HG03066 (cell line): ENCODE measurements around the gene SAMD3.
"Not testable (repeated sequence)": the region's sequence is repeated elsewhere in the genome, so short reads cannot be mapped to it uniquely, and the experiment has no call there.

Source experiments
- ATAC-seq: cut with Tn5 transposase; IDR thresholded peaks from one replicate; pipeline ENCODE4 v1.9.1; 2021; ENCODE audit warnings: low read depth; ENCODE audit not compliant: unreplicated experiment

Gene SAMD3

DNA sequence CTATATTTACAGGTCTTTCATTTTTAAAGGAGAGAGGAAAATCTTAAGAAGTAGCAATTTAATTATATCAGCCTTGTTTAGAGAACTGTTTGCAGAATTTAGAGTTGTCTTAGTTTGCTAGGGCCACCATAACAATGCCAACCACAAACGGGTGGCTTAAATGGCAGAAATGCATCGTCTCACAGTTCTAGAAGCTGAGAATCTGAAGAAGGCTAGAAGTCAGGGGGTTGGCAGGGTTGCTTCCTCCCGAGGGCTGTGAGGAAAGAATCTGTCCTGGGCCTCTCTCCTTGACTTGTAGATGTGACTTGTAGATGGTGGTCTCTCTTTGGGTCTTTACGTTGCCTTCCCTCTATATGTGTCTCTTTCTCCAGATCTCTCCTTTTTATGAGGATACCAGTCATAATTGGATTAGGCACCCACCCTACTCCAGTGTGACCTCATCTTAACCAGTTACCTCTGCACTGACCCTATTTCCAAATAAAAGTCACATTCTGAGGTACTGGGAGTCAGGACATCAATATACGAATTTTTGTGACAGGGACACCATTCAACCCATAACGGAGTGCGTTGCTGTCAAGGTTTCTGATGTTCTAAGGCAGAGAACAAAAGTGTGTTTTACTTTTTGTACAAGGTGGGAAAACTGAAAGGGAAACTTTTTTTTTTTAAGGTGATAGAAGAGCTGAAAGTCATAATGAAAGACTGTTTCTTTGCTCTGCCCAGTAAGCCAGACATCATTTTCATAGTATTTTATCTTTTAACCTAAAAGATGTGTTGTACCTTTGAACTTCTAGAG lies 84.4 kb downstream of the SAMD3 start:
- peak; percentile 72 for ATAC-seq

DNA sequence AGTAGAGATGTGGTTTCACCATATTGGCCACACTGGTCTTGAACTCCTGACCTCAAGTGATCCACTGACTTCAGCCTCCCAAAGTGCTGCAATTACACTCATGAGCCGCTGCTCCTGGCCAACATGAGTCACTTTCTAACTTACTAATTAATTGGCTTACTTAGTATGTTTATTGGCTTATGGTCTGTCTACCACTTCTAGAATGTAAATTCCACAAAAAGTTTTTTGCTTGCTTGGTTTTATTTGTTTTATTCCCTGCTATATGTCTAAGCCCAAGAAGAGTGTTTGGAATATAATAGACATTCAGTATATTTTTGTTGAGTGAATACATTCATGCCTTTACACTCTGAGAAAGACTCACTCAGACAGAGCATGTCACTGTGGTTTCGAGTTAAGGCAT lies 86.0 kb downstream of the SAMD3 start:
- no peak for ATAC-seq

DNA sequence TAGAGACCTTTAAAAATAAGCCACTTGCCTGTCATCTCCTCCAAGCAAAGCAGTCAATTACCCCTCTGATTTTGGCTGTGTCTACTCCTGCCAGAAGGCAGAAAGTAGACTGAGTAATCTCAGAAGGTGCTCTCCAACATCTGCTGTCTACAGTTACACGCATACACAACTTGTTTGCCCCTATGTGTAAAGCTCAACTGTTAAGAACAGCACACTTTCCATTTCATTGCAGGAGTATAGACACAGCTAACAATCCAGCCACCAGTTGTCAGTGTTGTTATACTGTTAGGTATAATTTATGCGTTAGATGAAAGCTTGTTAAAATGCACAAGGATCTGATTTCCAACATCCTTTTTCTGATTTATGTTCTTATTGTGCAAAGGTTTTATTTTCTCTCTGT lies 88.2 kb downstream of the SAMD3 start:
- no peak for ATAC-seq

DNA sequence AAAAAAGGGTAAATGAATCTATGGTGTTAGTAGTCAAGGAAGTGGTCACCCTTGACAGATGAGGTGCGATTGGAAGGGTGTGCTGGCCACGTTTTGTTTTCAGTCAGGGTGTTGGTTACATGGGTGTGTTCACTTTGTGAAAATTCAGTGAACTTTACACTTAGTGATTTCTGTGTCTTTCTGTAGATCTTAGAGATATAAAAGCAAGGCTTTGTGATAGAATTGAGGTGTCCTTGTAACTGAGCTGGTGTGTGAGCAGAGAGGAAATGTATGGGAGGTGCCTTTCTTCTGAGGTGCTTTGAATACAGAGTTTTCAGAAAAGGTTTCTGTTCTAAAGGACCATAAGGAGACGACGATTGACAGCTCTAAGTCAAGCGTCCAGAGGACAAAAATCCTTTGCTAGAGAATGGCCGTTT lies 90.5 kb downstream of the SAMD3 start:
- ATAC-seq = peak; percentile 67

DNA sequence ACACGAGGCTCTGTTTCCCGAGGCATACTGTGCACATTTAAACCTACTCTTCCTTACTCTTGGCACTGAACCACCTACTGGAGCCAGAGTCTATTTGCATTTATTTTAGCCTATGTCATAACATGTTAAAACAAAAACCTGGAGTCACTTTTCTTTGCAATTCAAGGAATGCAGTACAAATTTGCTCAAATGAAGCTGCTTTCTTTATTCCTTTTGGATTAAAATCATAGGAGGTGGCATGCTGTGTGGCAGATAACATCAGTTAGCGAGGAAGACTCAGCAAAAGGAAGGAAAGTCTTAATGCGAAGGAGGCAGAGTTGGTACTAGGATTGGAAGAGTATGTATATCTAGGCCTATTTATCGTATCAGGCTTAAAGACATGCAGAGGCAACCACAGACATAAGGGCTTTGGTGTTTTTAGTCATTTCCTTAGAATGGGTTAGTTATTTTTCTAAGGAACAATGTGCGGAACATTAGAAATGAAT lies 92.9 kb downstream of the SAMD3 start:
- no peak for ATAC-seq

DNA sequence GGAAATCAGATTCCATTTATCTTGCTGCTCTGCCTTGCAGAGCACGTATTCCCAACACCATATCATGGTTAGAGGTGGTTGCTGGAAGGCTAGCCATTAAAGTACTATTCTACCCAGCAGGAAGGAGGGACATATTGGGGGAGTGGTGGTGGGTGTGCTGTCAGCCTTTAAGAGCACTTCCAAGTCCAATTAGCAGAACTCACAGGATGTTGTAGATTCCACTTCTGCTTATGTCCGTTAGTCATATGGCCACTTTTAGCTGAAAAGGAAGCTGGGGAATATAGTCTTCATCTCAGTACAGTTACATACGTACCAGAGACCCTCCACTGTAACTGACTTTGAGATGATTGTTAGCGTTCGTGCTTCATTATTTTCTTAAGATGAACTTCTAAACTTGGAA lies 94.4 kb downstream of the SAMD3 start:
- ATAC-seq = no peak

DNA sequence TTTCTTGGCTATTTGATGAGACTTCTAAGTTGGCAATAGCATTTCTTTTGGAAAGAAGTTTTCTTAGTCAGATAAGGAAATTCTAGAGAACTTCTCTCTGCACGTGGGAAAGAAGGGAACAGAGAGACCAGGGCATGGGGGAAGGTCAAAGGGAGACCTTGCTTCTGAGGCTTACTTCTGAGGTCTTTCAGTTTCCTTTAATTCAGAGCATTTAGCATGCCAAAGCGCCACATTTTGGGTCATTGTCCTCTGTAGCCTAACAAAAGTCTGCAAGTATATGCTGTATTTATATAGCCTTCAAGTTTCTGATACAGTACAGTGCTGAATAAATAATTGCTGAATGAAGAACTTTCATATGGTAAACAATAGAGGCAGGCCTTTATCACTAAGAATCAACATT lies 95.6 kb downstream of the SAMD3 start:
- ATAC-seq = no peak

DNA sequence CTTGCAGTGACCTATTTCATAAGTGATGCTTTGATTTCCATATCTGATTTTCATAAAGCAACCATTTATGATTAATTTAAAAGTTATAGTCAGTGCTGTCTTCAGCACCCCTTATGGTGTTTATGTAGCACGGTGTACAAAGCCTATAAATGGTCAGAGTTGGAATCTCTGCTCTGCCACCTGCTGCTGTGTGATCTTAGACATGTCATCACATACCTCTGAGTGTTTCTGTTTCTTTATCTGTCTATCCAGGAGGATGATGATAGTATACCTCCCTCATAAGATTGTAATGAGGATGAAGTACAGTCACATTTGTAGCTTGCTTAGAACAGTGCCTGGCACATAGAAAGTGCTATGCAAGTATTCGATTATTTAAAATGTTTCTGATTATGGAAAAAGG lies 100.5 kb downstream of the SAMD3 start:
- no peak for ATAC-seq

DNA sequence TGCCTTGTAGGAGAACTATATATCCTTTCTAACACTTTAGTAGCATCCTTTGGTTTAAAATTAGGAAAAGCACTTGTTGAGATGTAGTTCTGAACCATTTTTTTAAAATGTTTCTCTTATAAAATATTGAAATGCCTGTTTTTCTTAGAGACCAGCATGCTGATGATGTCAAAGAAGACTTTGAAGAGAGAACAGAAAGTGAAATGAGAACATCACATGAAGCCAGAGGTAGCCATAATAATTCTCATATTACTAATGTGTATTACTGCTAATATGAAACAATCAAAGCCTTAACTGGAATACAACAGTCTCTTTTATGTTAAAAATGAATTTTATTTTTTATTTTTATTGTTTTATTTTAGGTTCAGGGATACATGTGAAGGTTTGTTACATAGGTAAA lies 102.0 kb downstream of the SAMD3 start:
- ATAC-seq = no peak

DNA sequence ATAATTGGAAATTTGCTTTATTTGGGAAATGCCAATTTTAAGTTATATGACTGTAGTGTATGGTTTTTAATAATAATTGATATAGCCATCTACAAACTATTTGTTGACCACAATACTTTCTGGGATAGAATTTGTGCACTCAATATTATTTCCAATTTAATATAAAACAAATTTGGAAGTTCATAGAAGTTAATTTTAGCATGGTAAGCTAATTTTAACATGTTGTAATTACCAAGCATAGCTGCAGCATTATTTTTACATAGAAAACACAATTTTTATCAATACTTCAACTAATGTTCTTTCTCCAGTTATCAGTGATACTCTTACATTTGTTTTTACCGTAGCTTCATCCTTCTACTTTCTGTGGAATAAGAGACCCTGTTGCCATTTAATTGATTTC lies 103.5 kb downstream of the SAMD3 start:
- no peak for ATAC-seq

DNA sequence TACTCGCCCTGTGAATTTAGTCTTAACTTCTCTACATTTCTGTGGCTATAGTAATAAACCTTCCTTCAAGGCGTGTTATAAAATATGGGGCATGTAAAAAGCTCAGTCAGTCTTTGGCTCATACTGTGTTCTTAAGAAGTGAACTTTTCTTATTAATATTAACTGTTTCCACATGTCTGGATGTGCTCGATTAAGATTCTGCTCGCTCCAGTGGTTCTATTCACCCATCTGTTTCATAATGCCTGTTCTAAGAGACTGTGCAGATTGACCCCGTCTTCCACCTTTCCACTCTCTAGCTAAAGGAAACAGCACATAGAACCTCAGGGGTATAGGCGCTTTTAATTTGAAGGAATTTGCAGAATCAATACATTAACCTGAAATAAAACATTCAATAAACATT lies 104.5 kb downstream of the SAMD3 start:
- no peak for ATAC-seq

DNA sequence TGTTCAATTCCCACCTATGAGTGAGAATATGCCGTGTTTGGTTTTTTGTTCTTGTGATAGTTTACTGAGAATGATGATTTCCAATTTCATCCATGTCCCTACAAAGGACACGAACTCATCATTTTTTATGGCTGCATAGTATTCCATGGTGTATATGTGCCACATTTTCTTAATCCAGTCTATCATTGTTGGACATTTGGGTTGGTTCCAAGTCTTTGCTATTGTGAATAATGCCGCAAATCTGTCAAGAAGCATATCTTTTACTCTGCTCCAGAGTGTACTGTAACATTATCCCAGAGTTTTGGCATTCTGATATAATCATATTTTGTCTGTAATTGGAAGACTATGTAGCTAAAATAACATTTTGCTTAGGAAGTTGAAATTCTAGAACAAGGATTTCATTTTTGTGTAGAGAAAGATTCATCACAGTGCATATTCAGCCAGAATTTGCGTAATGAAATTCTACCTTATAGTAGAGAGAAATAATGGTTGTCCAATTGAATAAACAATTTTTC lies 105.5 kb downstream of the SAMD3 start:
- not testable (repeated sequence) for ATAC-seq

DNA sequence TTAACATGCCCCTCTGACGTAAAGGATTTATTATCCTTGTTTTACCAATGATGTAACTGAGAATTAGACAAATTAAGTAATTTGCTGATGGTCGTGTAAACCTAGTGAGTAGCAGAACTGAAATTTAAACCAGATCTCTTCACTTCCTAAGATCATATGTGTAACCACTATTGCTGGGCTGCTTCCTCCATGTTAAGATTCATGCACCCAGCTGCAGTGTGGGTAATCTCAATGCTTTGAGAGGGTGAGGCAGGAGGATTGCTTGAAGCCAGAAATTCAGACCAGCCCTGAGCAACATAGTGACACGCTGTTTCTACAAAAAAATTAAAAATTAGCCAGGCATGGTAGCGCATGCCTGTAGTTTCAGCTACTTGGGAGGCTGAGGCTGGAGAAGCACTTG lies 106.5 kb downstream of the SAMD3 start:
- ATAC-seq = peak; percentile 33

DNA sequence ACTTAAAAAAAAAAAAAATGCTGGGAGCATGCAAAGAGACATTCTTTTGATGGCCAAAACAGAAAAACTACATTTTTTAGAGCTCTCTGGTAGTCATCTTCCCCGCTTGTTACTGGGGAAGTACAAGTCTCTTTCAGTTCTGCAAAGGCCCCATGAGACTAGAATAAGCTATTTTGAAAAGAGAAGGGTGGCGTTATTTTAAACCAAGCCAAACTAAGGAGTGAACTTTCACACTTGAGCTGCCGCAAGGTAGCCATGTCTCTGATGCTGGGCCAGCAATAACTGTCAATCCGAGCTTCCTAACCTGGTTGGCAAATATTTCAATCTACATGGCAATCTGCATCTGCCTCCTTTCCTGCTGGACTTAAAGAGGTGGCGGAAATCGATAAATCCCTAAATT lies 107.7 kb downstream of the SAMD3 start:
- ATAC-seq = peak; percentile 87

DNA sequence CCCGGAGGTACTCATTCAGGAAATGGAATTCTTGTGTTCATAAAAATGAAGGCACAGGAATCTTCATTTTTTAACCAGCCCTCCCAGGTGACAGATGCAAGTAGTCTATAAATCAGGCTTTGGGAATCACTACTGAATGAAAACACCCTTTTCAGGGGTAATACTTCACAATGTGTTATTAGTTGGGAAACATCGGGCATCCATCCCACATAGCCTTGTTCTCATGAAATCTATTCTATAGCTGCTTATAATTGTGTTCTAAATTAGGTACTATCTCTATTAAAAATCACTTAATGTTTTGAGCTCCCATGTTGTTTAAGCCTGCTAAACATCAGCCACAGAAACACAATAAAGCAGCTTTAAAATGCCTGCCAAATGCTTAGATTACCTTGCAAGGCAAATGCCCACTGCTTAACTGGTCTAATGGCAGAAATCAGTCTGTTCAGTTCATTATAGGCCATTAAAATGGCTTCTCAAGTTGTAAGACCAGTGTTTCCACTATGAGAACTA lies 109.5 kb downstream of the SAMD3 start:
- no peak for ATAC-seq

DNA sequence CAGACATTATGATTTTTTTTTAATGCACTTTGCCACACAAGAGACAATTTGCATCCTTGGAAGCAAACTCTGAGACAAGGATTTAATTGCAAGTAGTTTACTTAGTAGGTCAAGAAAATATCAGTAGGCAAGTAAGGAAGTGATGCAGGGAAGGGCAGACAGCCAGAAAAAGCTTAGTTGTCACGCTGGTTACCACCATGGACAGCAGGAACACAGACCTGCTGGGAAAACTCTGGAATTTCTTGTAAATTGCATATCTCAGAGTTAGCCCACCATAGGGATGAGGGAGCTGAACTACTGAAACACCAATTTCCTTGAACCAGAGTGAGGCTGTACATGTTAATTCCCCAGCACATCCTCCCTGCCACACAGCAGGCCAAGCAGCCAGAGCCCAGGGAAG lies 111.7 kb downstream of the SAMD3 start:
- ATAC-seq = no peak

DNA sequence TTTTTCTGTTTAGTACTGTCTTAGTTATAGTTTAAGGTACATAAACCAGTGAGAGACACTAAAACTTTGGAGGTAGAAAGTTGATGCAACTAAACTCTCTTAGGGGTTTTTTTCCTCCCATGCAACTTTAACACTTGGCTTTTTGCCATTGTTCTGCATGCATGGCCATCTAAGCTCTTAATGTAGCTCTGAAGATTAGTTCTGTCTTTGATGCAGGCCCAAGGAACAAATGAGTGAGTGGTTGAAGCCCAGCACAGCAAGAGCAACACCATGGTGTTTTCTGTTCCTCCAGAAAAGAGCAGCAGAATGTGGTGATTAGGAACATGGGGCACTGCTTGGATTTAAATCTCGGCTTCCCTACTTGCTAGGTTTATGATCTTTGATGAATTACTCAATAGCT lies 115.0 kb downstream of the SAMD3 start:
- ATAC-seq = no peak

DNA sequence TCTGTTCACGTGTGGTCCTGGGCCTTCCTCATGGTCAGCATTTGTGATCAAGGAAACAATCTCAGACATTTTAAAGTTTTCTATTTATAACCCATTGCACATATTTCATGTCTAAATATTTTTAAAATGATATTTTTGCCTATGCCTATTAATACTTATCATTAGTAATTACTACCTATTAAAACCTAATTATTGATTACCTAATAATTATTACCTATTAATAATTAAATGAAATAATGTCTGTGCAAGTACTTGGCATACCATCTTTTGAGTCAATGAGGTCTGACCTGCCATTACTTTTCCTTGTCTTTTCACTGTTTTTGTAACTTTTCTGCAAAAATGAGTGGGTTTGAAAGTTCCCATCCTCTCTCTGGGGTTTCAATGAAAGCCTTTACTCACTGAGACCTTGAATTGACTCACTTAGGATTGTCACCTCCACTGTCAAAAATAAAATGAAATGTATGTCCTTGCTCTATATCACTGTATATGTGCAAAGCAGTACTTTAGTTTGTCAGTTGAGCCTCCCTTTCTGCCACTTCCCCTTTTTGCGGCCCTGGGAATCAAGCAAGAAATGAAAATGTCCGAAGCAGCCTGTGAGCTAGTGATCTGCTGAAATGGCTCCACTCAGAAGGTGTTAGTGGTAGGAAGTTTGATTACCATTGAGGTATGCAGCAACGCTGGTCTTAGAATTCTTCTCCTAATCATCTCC lies 116.6 kb downstream of the SAMD3 start:
- ATAC-seq = peak; percentile 90

DNA sequence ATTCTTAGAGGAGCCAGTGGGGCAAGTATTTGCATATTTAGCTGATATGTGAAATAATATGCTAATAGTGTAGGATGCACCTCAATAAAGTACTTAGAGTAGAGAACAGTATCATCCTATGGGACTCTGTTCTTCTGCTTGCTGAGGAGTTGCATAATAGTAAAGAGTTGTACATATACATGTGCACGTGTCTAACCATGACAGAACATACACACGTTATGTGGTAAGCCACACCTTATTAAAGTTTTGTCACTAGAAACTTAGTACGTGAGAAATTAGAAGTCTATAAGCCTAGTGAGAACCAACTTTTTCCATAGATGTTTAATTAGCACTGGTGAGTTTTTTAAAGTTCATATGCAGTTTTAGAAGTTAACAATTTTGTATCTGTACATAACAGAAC lies 123.6 kb downstream of the SAMD3 start:
- no peak for ATAC-seq

DNA sequence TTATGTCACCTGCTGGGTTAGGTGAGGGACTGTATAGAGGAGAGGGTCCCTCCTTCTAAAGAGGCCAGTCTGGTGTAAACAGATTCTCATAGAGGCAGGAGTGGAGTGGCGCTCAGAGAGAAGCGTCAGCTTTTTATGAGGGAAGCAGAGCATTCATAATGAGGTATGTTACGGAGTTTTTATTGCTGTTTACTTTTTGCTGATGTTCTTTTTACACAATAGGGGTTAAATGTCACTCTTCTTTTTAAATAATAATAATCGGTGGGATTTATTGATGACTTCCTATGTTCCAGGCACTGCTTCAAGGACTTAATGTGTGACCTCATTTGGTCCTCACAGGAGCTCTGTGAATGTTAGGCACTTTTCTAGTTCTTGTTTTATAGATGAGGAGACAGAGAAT lies 124.4 kb downstream of the SAMD3 start:
- ATAC-seq = no peak
